Stimulated activated CD4-positive, alpha-beta T cell treated with anti-CD3 and anti-CD28 coated beads, Interleukin-15, amount 100 ng/mL, for 48 hours (primary cell): Measurements from ENCODE around the gene CIBAR2.
"Not testable (repeated sequence)": the region's sequence is repeated elsewhere in the genome, so short reads cannot be mapped to it uniquely, and the experiment has no call there.

Source experiments
- DNase-seq, 2 donors: peaks; one replicate each; pipeline ENCODE4 v3.0.0-alpha.2; 2020; ENCODE audit warnings: low read depth in 2 of 2

CIBAR2 gene

DNA sequence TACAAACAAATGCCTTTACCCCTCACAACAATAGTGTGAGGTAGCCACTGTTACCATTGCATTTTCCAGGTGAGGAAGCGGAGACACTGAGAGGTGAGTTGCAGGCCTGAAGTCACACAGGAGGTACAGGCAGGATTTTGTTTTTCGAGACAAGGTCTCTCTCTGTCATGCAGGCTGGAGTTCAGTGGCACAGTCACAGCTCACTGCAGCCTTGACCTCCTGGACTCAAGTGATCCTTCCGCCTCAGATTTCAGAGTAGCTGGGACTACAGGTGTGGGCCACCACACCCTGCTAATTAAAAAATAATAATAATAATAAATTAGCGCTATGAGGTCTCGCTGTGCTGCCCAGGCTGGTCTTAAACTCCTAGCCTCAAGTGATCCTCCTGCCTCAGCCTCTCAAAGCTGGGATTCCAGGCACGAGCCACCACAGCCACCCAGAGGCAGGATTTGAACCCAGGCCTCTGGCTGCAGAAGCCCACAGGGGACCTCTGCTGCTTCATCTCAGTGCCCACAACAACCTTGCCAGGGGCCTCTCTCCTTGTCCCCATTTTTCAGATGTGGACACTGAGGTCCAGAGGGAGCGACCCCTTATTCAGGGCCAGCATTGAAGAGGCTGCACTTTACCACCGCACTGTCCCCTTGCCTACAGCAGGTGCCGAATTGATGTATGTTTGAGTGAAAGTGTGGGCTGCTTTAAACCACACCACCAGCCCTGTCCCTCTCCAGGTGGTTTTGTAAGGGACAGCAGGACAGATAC, 16.0 kb upstream of the CIBAR2 start:
- DNase-seq = no peak

DNA sequence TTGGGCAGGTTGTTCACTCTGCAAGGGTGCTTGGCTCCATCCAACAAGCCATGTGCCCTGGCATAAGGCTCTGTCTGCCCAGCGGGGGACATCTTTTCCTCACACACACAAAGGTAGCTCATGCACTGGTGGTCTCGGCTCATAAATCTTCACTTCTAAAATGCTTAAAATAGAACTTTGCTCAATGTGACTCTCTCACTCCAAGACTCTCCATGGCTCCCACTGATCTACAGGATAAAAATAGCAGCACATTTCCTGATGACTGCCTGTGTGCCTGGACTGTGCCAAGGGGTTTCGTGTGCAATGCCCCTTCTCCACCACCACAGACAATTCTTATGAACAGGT, 15.1 kb upstream of the CIBAR2 start:
- DNase-seq = no peak

DNA sequence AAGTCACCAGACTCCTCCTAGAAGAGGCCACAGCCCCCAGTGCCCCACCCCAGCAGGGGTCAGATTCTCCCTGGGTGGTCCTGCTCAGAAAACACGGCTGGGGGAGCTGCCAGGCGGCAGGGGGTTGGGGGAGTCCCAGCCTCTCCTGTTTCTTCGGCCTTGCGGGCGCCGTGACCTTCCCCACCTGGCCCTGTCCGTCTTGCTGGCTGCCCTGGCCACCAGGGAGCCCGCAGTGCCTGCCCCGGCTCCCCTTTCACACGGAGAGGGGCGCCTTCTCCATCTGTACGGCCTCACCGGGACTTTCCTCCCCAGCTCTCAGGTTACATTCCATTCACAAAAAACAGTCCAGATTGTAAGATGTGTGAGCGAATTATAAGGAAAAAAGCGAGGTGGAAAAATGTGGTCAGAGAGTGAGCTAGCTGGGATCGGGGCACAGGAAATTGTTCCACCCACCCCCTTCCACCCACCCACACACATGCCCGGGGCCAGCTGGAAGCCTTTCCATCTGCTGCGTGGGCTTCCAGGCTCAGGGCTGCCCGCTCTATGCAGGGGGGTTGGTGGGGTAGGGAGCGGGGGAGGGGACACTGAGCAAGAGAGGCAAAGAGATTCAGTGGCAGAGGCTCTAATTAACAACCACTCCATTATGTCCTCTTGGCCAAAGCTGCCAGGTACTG, 14.6 kb upstream of the CIBAR2 start:
- DNase-seq = peak; percentile 5

DNA sequence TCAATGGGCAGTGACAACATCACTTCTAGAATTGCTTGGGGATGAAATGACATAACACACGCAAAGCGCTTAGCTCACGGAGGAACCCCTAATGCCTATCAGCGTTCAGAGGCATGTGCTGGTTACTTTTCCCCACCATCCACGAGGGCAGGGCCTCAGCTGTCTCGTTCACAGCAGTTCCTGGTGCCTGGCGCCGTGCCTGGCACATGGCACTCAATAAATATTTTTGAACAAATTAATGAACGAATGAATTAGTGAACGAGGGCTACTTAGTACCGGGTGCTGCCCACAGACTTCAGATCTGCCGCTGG, 14.1 kb upstream of the CIBAR2 start:
- no peak for DNase-seq

DNA sequence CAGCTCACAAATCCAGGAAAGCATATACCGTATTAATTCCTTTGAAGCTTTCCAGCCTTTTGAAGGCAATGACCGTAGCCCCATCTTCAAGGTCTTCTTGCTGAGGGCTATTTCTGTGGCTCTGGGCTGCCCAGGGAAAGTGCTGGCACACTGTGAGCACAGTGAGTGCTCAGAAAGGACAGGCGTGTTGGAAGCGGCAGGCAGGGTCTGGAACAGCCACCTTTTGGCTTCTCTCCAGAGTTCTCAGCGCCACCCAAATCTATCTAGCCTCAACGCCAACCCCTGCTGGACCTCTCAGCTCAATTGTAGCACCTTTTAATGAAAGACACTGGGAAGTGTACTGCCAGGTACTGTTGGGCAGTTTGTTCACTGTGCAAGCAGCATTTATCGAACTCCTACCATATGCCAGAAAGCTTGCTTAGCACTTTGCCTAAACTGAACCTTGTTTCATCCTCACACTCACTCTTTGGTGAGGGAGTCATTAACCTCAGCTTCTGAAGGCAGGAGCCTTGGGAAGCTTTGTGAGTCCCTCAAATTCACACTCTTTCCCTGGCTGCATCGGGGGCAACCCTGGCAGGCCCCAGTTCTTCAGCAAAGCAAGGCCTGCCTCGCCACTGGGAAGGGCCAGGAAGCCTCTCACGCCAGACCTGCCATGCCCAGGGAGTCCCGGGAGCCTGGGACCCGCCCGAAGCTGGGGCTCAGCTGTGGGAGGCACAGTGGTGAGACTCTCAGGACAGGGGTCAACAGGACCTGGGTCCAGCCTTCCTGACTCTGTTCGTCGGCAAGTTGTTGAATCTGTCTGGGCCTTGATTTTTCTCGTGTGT, 13.5 kb upstream of the CIBAR2 start:
- no peak for DNase-seq

DNA sequence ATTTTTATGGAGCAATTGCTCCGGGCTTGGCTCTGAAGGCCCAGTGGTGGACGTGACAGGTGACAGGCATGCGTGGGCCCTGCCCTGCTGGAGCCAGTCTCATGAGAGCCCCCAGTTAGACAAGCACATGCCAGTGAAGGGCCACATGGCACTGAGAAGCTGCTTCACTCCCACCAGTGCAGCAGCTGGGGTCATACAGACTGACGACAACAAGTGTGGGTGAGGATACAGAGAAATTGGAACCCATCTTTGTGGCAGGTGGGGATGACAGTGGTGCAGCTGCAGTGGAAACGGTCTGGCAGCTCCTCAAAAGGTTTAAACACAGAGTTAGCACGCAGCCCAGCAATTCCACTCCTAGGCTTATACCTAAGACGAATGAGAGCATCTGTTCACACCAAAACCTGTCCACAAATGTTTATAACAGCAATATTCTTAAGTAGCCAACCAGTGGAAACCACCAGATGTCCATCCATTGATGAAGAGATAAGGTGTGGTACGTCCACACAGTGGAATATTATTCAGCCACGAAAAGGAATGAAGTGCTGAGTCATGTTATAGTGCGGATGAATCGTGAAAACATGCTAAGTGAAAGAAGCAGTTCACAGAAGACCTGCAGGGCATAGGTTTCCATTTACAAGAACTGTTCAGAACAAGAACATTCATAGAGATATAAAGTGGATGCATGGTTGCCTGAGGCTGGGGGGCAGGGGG, 12.5 kb upstream of the CIBAR2 start:
- no peak for DNase-seq

DNA sequence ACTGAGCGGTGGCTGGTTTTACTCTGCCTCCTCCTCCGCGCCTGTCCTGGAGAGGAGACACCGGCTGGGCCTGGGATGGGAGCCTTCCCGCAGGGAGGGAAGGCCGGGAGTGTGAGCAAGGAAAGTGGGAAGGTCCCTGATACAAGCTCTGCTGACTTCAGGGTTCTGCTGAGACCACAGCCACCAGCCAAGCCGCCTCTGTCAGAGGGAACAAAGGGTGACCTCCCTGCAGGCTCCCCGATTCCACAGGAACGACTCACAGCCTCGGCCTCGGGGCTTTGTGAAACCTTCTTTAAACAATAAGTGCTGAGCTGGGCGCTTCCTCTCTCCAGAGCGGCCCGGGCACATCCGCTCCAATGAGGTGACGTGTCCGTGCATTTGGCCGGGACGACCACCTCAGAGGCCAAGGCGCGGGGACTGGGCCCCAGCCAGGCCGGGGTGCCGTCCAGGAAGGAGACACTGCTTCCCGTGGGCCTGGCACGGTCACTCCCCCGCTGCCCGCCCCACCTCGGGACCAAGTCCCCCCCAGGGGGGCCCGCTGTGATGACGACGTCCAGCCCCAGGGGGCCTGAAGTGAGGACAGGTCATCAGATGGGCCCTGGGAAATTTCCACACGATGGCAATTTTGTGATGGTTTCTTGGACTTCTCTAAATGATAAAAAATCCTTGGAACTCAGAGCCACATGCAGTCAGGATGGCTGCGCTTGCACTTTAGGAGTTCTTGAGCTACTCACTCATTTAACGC, 11.8 kb upstream of the CIBAR2 start:
- no peak for DNase-seq

DNA sequence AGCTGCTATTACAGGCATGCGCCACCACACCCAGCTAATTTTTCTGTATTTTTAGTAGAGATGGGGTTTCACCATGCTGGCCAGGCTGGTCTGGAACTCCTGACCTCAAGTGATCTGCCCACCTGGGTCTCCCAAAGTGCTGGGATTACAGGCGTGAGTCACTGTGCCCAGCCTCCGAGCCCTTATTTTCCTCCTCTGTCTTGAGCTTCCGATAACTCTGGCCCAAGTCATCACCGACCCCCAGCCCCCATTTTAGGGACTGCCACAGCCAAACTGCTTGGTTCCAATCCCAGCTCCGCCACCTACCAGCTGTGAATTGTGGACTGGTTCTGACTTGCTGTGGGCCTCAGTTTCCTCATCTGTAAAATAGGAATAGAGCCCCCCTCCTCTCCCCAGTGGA, 11.2 kb upstream of the CIBAR2 start:
- DNase-seq = not testable (repeated sequence)

DNA sequence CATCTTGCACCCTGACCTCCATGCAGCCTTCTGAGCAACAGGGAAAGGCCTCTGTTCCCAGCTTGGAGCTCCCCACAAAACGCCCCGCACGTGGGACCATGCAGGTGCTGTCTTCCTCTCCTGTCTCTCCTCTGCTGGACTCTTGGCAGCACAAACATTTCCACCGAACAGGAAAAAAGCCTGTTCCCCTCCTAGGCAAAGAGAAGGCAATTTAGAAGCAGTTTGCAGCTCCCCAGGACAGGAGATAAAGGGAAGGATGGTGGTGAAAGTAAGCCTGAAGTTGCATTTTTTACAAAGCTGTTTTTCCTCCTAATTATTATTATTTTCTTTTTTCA, 7.7 kb upstream of the CIBAR2 start:
- DNase-seq = no peak

DNA sequence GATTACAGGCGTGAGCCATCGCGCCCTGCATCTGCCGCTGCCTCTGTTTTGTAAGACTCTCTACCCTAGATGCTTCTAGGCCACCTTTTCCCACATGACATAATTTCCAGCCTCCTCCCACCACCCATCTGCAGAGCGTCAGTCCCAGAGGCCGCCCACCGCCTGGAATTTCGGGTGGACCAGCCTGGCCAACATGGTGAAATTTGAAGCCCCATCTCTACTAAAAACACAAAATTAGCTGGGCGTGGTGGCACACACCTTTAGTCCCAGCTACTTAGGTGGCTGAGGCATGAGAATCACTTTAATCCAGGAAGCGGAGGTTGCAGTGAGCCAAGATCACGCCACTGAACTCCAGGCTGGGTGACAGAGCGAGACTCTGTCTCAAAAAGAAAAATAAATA, 5.1 kb upstream of the CIBAR2 start:
- no peak for DNase-seq

DNA sequence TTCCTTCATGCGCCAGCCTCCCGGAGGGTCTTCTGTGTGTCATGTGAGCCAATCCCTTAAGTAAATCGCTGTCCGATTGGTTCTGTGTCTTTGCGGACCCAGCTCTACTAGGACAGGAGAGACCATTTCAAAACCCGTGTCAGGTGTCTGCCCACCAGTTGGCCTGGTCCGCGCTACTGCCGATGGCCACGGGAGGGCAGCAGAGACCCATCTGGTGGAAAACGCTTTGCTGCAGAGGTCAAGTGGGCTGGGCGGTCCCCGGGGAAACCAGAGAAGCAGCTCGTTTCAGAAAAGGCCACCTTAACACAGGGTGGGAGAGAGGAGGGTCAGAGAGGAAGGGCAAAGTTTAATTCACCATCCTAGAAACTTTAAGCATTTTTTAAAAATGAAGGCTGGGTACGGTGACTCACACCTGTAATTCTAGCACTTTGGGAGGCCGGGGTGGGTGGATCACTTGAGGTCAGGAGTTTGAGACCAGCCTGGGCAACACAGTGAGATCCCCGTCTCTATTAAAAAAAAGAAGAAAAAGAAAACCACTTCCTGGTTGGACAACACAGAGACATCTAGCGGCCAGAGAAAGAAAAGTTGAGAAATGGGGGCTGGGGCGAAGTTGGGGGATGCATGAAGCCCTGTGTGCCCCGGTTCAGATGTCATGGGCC, 2.8 kb upstream of the CIBAR2 start:
- peak; percentile 68 to 82 for DNase-seq

DNA sequence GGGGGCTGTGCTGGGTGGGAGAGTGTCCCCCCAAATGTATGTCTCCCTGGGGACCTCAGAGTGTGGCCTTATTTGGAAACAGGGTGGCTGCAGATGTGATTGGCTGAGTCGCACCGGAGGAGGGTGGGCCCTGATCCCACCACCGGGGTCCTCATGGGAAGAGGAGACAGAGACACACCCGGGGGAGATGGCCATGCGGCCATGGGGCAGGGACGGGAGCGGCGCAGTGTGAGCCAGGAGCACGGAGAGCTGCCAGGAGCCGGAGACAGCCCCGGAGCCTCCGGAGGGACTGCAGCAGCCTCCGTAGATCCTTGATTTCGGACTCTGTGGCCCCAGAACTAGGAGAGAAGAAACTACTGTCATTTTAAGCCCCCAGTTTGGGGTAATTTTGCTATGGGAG, 1.6 kb upstream of the CIBAR2 start:
- no peak for DNase-seq

DNA sequence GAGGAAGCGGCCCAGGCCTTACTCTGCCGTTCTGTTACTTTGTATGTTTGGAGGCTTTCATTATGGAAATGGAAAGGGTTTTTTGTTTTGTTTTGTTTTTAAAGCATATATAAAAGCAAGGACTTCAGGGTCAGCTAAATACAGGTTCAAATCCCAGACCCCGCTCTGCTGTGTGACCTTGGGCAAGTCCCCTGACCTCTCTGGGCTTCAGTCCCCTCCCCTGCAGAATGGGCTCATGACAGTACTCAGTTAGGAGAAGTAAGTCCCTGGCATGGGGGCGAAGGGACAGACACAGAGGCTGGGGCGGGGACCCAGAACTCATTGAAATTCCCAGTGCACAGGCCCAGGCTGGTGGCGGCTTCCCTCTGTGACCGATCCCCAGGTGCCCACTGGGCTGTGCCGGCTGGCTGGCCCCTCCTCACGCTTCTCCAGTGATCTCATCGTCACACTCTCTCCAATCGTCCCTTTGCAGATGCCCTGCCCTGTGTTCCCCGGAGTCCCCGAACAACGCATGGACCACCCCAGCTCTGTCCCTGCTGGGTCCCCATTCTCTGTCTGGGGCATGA, 979 bp upstream of the CIBAR2 start:
- DNase-seq = no peak

DNA sequence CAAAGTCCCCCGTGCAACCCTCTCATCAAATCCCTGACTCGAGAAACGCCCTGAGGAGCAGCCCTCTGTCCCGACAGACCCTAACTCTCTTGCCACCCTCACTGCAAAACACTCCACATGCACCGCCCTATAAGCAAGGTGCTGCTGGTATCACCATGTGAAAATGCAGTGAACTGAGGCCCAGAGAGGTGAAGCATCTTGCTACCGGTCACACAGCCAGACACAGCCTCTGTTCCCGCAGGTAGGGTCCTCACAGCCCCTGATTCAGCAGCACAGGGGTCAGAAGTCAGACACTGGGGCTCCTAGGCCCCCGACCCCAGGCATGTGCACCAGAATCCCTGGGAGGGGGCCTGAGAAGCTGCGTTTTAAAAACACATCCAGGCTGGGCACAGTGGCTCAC, 1.1 kb downstream of the CIBAR2 start:
- DNase-seq = no peak

DNA sequence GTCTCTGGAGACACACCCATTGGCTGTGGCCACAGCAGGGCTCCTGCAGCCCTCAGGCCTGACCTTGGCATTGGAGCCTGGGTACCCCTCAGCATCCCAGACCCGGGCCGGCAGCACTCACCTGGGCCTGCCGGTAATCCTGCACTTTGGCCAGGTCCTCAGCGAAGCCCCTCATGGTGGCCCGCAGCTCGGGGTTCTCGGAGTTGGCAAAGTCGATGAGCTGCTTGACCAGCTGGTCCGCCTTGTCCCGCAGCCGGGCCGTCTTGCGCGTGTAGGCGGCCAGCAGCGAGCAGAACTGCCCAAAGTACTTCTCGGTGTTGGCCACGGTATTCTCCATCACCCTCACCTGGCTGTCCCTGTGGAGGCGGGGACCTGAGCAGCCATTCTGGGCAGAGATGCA, 2.2 kb downstream of the CIBAR2 start:
- DNase-seq = no peak

DNA sequence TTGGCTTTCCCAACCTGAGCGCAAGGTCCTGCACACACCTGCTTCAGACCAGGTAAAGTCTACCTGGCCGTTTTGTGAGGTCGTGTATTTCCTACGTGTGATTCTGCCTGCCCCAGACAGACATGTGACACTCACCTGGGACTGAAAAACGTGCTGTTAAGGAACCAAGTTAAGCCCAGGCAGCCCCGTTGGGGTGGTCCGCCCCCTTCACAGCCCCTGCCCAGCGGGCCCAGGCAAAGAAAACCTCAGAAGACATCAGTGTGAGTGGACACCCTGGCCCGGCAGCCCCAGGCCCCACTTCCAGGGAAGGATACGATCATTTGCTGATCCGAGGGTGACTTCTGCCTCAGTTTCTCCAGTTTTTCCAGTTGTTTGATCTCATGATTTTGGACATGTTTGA, 4.7 kb downstream of the CIBAR2 start:
- DNase-seq = no peak

DNA sequence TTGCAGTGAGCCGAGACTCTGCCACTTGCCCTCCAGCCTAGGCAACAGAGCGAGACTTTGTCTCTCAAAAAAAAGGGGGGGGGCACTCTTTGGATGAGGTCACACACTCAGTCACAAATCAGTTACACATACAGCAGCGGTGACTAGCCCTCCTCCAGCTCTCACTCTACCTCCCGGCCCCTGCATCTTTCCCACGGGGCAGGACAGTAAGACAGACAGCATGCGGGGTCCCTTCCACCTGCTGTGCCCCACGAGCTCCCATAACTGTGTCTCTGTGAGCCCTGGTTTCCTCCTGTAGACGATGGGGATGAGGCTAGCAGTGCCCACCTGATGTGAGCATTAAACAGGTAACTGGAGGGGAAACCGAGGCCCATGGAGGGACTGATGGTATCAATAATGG, 5.2 kb downstream of the CIBAR2 start:
- DNase-seq = no peak

DNA sequence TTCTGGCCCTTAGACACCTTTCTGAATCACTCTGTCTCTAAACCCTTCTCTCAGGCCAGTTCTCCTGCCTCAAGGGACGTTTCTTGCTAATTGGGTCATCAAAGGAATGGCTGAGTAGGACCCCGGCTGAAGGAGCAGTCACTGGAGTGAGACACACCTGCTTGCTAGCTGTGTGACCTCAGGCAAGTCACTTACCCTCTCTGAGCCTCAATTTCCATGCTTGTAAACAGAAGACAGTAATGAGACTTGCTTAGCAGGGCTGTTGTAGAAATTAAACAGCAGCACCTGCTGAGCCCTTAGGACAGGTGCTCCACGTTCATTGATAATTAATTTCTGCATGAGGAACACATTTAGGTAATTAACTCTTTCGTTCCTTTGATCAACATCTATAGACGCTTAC, 6.8 kb downstream of the CIBAR2 start:
- no peak for DNase-seq

DNA sequence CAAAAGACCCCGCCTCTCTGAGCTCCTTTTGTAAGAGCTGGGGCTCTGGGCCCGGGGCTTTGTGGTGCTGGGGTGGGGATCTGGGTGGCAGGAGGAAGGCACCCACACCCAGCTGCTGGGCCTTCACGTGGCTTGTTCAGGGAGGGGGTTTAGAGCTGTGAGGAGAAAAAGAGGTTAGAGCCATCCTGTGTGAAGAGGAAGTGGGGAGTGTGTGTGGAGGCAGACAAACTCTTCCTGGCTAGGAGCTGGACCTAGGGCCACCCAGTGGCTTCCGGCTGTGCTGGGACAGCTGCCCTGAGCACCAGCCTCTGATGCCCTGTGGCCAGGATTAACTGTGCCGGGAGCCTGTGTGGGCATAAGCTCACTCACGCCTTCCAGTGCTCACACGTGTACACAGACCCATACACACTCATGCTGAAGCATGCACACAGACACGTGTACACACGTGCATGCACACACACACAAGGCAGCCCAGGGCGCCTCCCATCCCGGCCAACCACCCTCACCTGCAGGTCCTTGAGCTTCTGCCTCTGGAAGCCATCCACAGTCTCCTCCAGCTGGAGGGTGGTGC, 7.4 kb downstream of the CIBAR2 start:
- DNase-seq = no peak

DNA sequence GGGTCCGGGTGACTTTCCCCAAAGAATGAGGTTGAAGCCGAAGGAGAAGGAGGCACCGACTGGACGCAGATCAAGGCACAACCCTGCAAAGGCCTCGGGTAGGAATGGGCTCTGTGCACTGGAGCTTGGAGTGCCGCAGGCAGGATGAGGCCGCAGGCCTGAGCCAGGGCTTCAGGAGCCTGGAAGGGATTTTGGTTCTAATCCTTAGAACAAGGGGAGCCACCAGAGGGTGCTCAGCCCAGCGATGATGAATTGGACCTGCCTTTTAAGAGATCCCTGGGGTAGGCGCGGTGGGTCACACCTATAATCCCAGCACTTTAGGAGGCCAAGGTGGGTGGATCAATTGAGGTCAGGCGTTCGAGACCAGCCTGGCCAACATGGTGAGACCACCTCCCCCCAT, 8.1 kb downstream of the CIBAR2 start:
- DNase-seq = no peak
